ENCODE data around the gene REXO1. TPM values are rescaled to one million over a fixed set of nuclear protein-coding genes. Genes with fewer than 3 reads are reported as not detected.

The REXO1 gene
- total and polyA plus RNA-seq, 9 of the 15 experiments (the other 6 are each of a cell fraction or from before 2014, with no cell fraction given), result 0.04 to 63.3 (median 15.8) TPM

GRCh38 chr19:1768248-1768647 is 80.0 kb downstream of the REXO1 start (continued):
- no peak for TF ChIP-seq ELK3 (CRISPR knock-in tag; IDR thresholded peaks at IDR 0.05)
- TF ChIP-seq ZBTB7A (IDR thresholded peaks at IDR 0.05; ENCODE audit: borderline replicate concordance, control insufficient read depth, low read depth, low read length), result peak; percentile 41; the same call in 1 of the 2 replicates
- TF ChIP-seq SRSF1 (IDR thresholded peaks at IDR 0.05; ENCODE audit: low read depth, low read length), result no peak
- no peak for TF ChIP-seq PTBP1 (IDR thresholded peaks at IDR 0.05; ENCODE audit: low read depth, low read length)
- TF ChIP-seq MEF2D (tag; conservative IDR thresholded peaks at IDR 0.05; ENCODE audit: low read depth), result no peak
- no peak for TF ChIP-seq ETV1 (tag; conservative IDR thresholded peaks at IDR 0.05; ENCODE audit: low read depth)
- TF ChIP-seq ADNP (tag; IDR thresholded peaks at IDR 0.05), result no peak
- TF ChIP-seq ZNF512 (tag; IDR thresholded peaks at IDR 0.05), result no peak
- no peak for TF ChIP-seq KDM5B (IDR thresholded peaks at IDR 0.05; ENCODE audit: insufficient replicate concordance, low read depth, low read length)

Data from K562 (cell line).